Kidney capillary endothelial cell (primary cell): Measurements from ENCODE around the gene CIB4.
"Not testable (repeated sequence)": the region's sequence is repeated elsewhere in the genome, so short reads cannot be mapped to it uniquely, and the experiment has no call there.

ENCODE experiments used
- DNase-seq: peaks from one replicate; pipeline ENCODE4 v3.0.0-alpha.2; 2018; ENCODE audit warnings: low spot score

CIB4 gene

GRCh38 chr2:26666671-26667070 is 25.5 kb upstream of the CIB4 start:
- no peak for DNase-seq

- not testable (repeated sequence) for DNase-seq
Measured at GRCh38 chr2:26665296-26665695, 24.1 kb upstream of the CIB4 start.

- no peak for DNase-seq
Measured at GRCh38 chr2:26660363-26660962, 19.3 kb upstream of the CIB4 start.

GRCh38 chr2:26658691-26659346 is 17.7 kb upstream of the CIB4 start:
- DNase-seq: no peak

- no peak for DNase-seq
Measured at GRCh38 chr2:26657265-26657664, 16.1 kb upstream of the CIB4 start.

- no peak for DNase-seq
Measured at GRCh38 chr2:26655611-26656195, 14.5 kb upstream of the CIB4 start.

GRCh38 chr2:26655120-26655519 is 14.0 kb upstream of the CIB4 start:
- DNase-seq: not testable (repeated sequence)

GRCh38 chr2:26654061-26654340 is 12.8 kb upstream of the CIB4 start:
- DNase-seq: no peak

GRCh38 chr2:26653207-26654060 is 12.3 kb upstream of the CIB4 start:
- DNase-seq: no peak

- no peak for DNase-seq
Measured at GRCh38 chr2:26652361-26653041, 11.3 kb upstream of the CIB4 start.

GRCh38 chr2:26651799-26652198 is 10.6 kb upstream of the CIB4 start:
- DNase-seq: no peak

- no peak for DNase-seq
Measured at GRCh38 chr2:26651470-26651771, 10.3 kb upstream of the CIB4 start.

- DNase-seq: no peak
Measured at GRCh38 chr2:26650713-26651469, 9.7 kb upstream of the CIB4 start.

- no peak for DNase-seq
Measured at GRCh38 chr2:26649992-26650712, 9.0 kb upstream of the CIB4 start.

- no peak for DNase-seq
Measured at GRCh38 chr2:26649322-26649721, 8.2 kb upstream of the CIB4 start.

GRCh38 chr2:26648516-26648915 is 7.3 kb upstream of the CIB4 start:
- DNase-seq: no peak

- no peak for DNase-seq
Measured at GRCh38 chr2:26647981-26648380, 6.8 kb upstream of the CIB4 start.

GRCh38 chr2:26646986-26647672 is 6.0 kb upstream of the CIB4 start:
- no peak for DNase-seq

- DNase-seq: no peak
Measured at GRCh38 chr2:26645762-26646161, 4.6 kb upstream of the CIB4 start.

- no peak for DNase-seq
Measured at GRCh38 chr2:26644188-26644835, 3.1 kb upstream of the CIB4 start.
